K562 (cell line): ENCODE measurements around the gene KSR2. TPM values are rescaled to one million over a fixed set of nuclear protein-coding genes. Genes with fewer than 3 reads are reported as not detected.

Source experiments
- ATAC-seq: fragments of 200-7000 bp; cut with Tn5 transposase; 3 replicates; pipeline ENCODE4 v1.9.1; 2020; ENCODE audit warnings: moderate library complexity
- BruUV-seq: library from RNA; stranded (reverse); fragments of 400-500 nt; replicated peaks from 2 replicates; lab custom pipeline; 2021; lab: Mats Ljungman, UMichigan
- CTCF ChIA-PET: fragments of 300-600 bp; formaldehyde crosslinking; extraction: SDS; loops from one replicate; lab custom pipeline; 2021; ENCODE audit warnings: low intra/inter-chr PET ratio; lab: Yijun Ruan, JAX
- POLR2A ChIA-PET: fragments of 300-600, 350-650 bp; sonication (Branson Sonifier 250); formaldehyde crosslinking; extraction: SDS; loops from one replicate; lab custom pipeline; 2021; ENCODE audit warnings: antibody characterized with exemption, inconsistent platforms; lab: Yijun Ruan, JAX
- DNase-seq, 4 experiments: peaks; one replicate each; pipeline versions ENCODE4 v3.0.0 to v3.0.0-alpha.2; 2011 to 2018; ENCODE audit warnings: low spot score in 3 of 4, mixed read lengths in 3 of 4; ENCODE audit errors: extremely low read depth in 1 of 4
- FAIRE-seq: peaks from 2 replicates; lab custom pipeline; 2011; peaks lifted over from hg19 to GRCh38; lab: Jason Lieb, UNC
- H2AFZ ChIP-seq: 2 replicates; pipeline ENCODE4 v1.6.0; 2011; ENCODE audit warnings: low read depth, low read length, control low read depth, inconsistent platforms
- H3K27ac ChIP-seq: fragments of 200-600 bp; 3 replicates; pipeline ENCODE4 v1.8.0; 2011; ENCODE audit warnings: low read depth, mild to moderate bottlenecking, control low read depth, inconsistent platforms, low read length, moderate library complexity, mixed read lengths; ENCODE audit errors: extremely low read depth
- H3K27me3 ChIP-seq, 2 experiments: fragments of 300-600 bp in 1 of 2; 2 replicates in 1 of 2; 3 replicates in 1 of 2; pipeline versions ENCODE4 v1.6.0 to v1.8.0; 2011; ENCODE audit warnings: inconsistent platforms in 2 of 2, low read length in 2 of 2, mild to moderate bottlenecking in 1 of 2, mixed read lengths in 1 of 2, moderate library complexity in 1 of 2; ENCODE audit not compliant: control insufficient read depth in 2 of 2, insufficient read depth in 2 of 2
- H3K36me3 ChIP-seq: fragments of 300-600 bp; 3 replicates; pipeline ENCODE4 v1.8.0; 2011; ENCODE audit warnings: mild to moderate bottlenecking, low read length, inconsistent platforms; ENCODE audit not compliant: control insufficient read depth, insufficient read depth
- H3K4me1 ChIP-seq, 2 experiments: fragments of 200-600 bp in 1 of 2; replicated peaks in 1 of 2; 2 replicates in 1 of 2; 3 replicates in 1 of 2; pipeline versions ENCODE4 v1.5.1 to v1.8.0; 2011; ENCODE audit warnings: inconsistent platforms in 2 of 2, low read length in 2 of 2, mild to moderate bottlenecking in 1 of 2, mixed read lengths in 1 of 2, moderate library complexity in 1 of 2; ENCODE audit not compliant: control insufficient read depth in 2 of 2, insufficient read depth in 2 of 2
- H3K4me2 ChIP-seq: 2 replicates; pipeline ENCODE4 v1.6.1; 2011; ENCODE audit warnings: low read length, control low read depth, inconsistent platforms, mixed read lengths; ENCODE audit not compliant: insufficient read depth
- H3K4me3 ChIP-seq: fragments of 200-600 bp; sonication (generic), shearing (Covaris generic); 2 replicates; pipeline ENCODE4 v1.5.1; 2016; ENCODE audit warnings: control low read depth, inconsistent platforms
- H3K79me2 ChIP-seq: fragments of 200-600 bp; 3 replicates; pipeline ENCODE4 v1.8.0; 2011; ENCODE audit warnings: low read length, inconsistent platforms; ENCODE audit not compliant: control insufficient read depth, insufficient read depth
- H3K9ac ChIP-seq, 2 experiments: 2 replicates each; pipeline versions ENCODE4 v1.6.0 to v1.6.1; 2011; ENCODE audit warnings: low read depth in 2 of 2, low read length in 2 of 2, control low read depth in 1 of 2, inconsistent platforms in 1 of 2, mild to moderate bottlenecking in 1 of 2, mixed read lengths in 1 of 2; ENCODE audit not compliant: insufficient read depth in 1 of 2
- H3K9me1 ChIP-seq: one replicate; pipeline ENCODE4 v1.6.0; 2011; ENCODE audit warnings: inconsistent platforms, mild to moderate bottlenecking, low read length, moderate library complexity; ENCODE audit not compliant: control insufficient read depth, insufficient read depth
- H3K9me3 ChIP-seq: replicated peaks from 2 replicates; pipeline ENCODE4 v1.5.1; 2011; ENCODE audit warnings: low read depth, low read length, inconsistent platforms; ENCODE audit not compliant: control insufficient read depth, insufficient read depth
- H4K20me1 ChIP-seq: replicated peaks from 2 replicates; pipeline ENCODE4 v1.6.1; 2011; ENCODE audit warnings: low read length, inconsistent platforms, mixed read lengths; ENCODE audit not compliant: control insufficient read depth, insufficient read depth
- C11orf30 ChIP-seq: fragments of 450-650 bp; IDR thresholded peaks from 2 replicates; pipeline ENCODE4 v1.6.1; 2016; ENCODE audit warnings: low read depth, mild to moderate bottlenecking
- ETV6 ChIP-seq, 3 experiments: fragments of 150-350 bp in 1 of 3; sonication (generic) in 1 of 3; formaldehyde crosslinking in 1 of 3; IDR thresholded peaks; 2 replicates each; pipeline versions ENCODE4 v1.6.1 to v1.8.0; 2014 to 2022; ENCODE audit warnings: borderline replicate concordance in 2 of 3, low read depth in 2 of 3, antibody characterized with exemption in 1 of 3, low read length in 1 of 3, mild to moderate bottlenecking in 1 of 3, missing genetic modification reagents in 1 of 3
- PCBP1 ChIP-seq: fragments of 200-400 bp; formaldehyde crosslinking; IDR thresholded peaks from 2 replicates; pipeline ENCODE4 v1.6.1; 2018; ENCODE audit warnings: mild to moderate bottlenecking, low read depth, low read length; ENCODE audit not compliant: poor library complexity, severe bottlenecking
- SP1 ChIP-seq: sonication (generic); formaldehyde crosslinking; IDR thresholded peaks from 2 replicates; pipeline ENCODE4 v1.8.1; 2022; ENCODE audit warnings: mild to moderate bottlenecking, missing genetic modification reagents
- TAF1 ChIP-seq: IDR thresholded peaks from 2 replicates; pipeline ENCODE4 v1.6.1; 2011; ENCODE audit warnings: mild to moderate bottlenecking, low read length, moderate library complexity; ENCODE audit not compliant: insufficient read depth, control insufficient read depth, severe bottlenecking; ENCODE audit errors: extremely low read depth
- ZNF707 ChIP-seq: fragments of 250-450 bp; sonication (Bioruptor Pico); conservative IDR thresholded peaks from 2 replicates; pipeline ENCODE4 v1.8.0; 2022; ENCODE audit warnings: inconsistent platforms, mild to moderate bottlenecking, moderate library complexity
- ZNF717 ChIP-seq: fragments of 250-450 bp; sonication (Bioruptor Pico); IDR thresholded peaks from 2 replicates; pipeline ENCODE4 v1.5.0; 2021
- WGBS: fragments of 100-300 bp; shearing (Covaris generic); methylation state at CpG from one replicate; pipeline ENCODE4 v1.1.6; 2016; ENCODE audit warnings: low coverage, mixed read lengths; ENCODE audit not compliant: insufficient coverage; ENCODE audit errors: missing lambda C conversion rate; 5-methylcytosine and 5-hydroxymethylcytosine counted together
- in situ Hi-C: fragments of 300-500 bp; cut with MboI; formaldehyde crosslinking; loops from 4 replicates; pipeline ENCODE4 v1.15.0; 2018; ENCODE audit warnings: inconsistent platforms, mixed read lengths
- intact Hi-C: fragments of 100-400 bp; cut with micrococcal nuclease; formaldehyde crosslinking; loops from 2 replicates; pipeline ENCODE4 v1.14.2; 2022
- polyA plus RNA-seq, 8 experiments: library from polyadenylated mRNA; depleted of rRNA in 4 of 8; stranded (reverse) in 5 of 8; unstranded in 3 of 8; fragments of >200 nt; fragmentation: Nextera tagmentation in 2 of 8; fragmentation: Illumina TruSeq in 1 of 8; extraction: Ambion mirVana in 2 of 8; extraction: Trizol in 1 of 8; gene quantifications; 2 replicates each; pipeline versions ENCODE4 v1.2.1 to v1.2.3, GENCODE V29; 2011 to 2014; ENCODE audit warnings: inconsistent platforms in 1 of 8, missing spikeins in 1 of 8
- total RNA-seq, 7 experiments: library from RNA; depleted of rRNA in 6 of 7; stranded (reverse); fragments of >200 nt in 6 of 7; fragmentation: Illumina TruSeq in 2 of 7; extraction: Trizol in 2 of 7; gene quantifications; 2 replicates each; pipeline versions ENCODE4 v1.2.1 to v1.2.3, GENCODE V29; 2011 to 2021; ENCODE audit warnings: low replicate concordance in 1 of 7
- TF ChIP-seq, protein P1 (sequence below): sonication (generic); formaldehyde crosslinking; IDR thresholded peaks from 2 replicates; pipeline ENCODE4 v1.4.0; 2020; ENCODE audit warnings: mild to moderate bottlenecking, missing genetic modification reagents
- TF ChIP-seq, protein P2 (sequence below): sonication (generic); IDR thresholded peaks from 2 replicates; pipeline ENCODE4 v1.6.1; 2016
- TF ChIP-seq, protein P3 (sequence below): fragments of 450-650 bp; IDR thresholded peaks from 2 replicates; pipeline ENCODE4 v1.6.1; 2016

KSR2 gene
- total and polyA plus RNA-seq, 9 of the 15 experiments (the other 6 are each of a cell fraction or from before 2014, with no cell fraction given): not detected

GRCh38 chr12:117921929-117922777, 46.6 kb downstream of the KSR2 start:
- no peak for ATAC-seq
- no peak for FAIRE-seq
- Histone ChIP-seq H3K4me3 (no peak overlapping the region), H3K27ac (no peak overlapping the region), H4K20me1 (no peaks in the 10 kb centered on the region), H3K36me3 (no peaks in the 10 kb centered on the region), H3K4me2 (no peak overlapping the region), H3K27me3 (peaks cover 12 to 14% of the 10 kb centered on the region in 2 experiments), H3K79me2 (no peaks in the 10 kb centered on the region), H3K9ac (no peak overlapping the region), H3K9me3 (no peaks in the 10 kb centered on the region), H3K4me1 (no peaks in the 10 kb centered on the region), H3K9me1 (no peaks in the 10 kb centered on the region), H2AFZ (no peak overlapping the region)
- DNase-seq: no peak
- in situ Hi-C loops: no loop called here
- intact Hi-C loops: no loop called here
- POLR2A ChIA-PET: interaction anchor here (0.8 to 1.1 kb wide), 4 partner anchors 9 to 14 kb away, joined by 3 read pairs; no protein-coding TSS in a partner anchor
- no TSS peak for BruUV-seq
- CTCF ChIA-PET: no interaction called here
- WGBS: under 1% methylated on average over 6 of the region's 6 CpGs
- TF ChIP-seq C11orf30 (peak; percentile 39), ZNF707 (CRISPR knock-in tag) (no peak), ZNF717 (CRISPR knock-in tag) (no peak), PCBP1 (no peak), TAF1 (no peak), ETV6 (IDR thresholded peaks at IDR 0.05; ENCODE audit: borderline replicate concordance in 1 of 2, low read depth in 2 of 2, low read length in 1 of 2) (no peak), ETV6 (CRISPR knock-in tag; IDR thresholded peaks at IDR 0.05; ENCODE audit: borderline replicate concordance) (no peak), SP1 (no peak)
- TF ChIP-seq, protein P1, sequence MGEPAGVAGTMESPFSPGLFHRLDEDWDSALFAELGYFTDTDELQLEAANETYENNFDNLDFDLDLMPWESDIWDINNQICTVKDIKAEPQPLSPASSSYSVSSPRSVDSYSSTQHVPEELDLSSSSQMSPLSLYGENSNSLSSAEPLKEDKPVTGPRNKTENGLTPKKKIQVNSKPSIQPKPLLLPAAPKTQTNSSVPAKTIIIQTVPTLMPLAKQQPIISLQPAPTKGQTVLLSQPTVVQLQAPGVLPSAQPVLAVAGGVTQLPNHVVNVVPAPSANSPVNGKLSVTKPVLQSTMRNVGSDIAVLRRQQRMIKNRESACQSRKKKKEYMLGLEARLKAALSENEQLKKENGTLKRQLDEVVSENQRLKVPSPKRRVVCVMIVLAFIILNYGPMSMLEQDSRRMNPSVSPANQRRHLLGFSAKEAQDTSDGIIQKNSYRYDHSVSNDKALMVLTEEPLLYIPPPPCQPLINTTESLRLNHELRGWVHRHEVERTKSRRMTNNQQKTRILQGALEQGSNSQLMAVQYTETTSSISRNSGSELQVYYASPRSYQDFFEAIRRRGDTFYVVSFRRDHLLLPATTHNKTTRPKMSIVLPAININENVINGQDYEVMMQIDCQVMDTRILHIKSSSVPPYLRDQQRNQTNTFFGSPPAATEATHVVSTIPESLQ: no peak
- TF ChIP-seq, protein P2, sequence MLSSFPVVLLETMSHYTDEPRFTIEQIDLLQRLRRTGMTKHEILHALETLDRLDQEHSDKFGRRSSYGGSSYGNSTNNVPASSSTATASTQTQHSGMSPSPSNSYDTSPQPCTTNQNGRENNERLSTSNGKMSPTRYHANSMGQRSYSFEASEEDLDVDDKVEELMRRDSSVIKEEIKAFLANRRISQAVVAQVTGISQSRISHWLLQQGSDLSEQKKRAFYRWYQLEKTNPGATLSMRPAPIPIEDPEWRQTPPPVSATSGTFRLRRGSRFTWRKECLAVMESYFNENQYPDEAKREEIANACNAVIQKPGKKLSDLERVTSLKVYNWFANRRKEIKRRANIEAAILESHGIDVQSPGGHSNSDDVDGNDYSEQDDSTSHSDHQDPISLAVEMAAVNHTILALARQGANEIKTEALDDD: no peak
- TF ChIP-seq, protein P3, sequence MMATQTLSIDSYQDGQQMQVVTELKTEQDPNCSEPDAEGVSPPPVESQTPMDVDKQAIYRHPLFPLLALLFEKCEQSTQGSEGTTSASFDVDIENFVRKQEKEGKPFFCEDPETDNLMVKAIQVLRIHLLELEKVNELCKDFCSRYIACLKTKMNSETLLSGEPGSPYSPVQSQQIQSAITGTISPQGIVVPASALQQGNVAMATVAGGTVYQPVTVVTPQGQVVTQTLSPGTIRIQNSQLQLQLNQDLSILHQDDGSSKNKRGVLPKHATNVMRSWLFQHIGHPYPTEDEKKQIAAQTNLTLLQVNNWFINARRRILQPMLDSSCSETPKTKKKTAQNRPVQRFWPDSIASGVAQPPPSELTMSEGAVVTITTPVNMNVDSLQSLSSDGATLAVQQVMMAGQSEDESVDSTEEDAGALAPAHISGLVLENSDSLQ: peak; percentile 75
